Adrenal gland (tissue), 12 donors: ENCODE measurements around the gene MRAS. TPM values are rescaled to one million over a fixed set of nuclear protein-coding genes. Genes with fewer than 3 reads are reported as not detected.
"Not testable (repeated sequence)": the region's sequence is repeated elsewhere in the genome, so short reads cannot be mapped to it uniquely, and the experiment has no call there.

Source experiments
- DNase-seq, 7 donors: peaks; one replicate each; pipeline ENCODE4 v3.0.0-alpha.2; 2019 to 2020
- H3K27ac ChIP-seq, 5 donors: fragments of 200-600 bp; sonication (generic) in 4 of 5; 1 replicate in 3 of 5; 2 replicates in 2 of 5; pipeline versions ENCODE4 v1.5.1 to v1.8.0; 2016 to 2020; ENCODE audit warnings: mild to moderate bottlenecking in 1 of 5
- H3K27me3 ChIP-seq: fragments of 200-600 bp; 2 replicates; pipeline ENCODE4 v1.8.0; 2021
- H3K36me3 ChIP-seq, 2 donors: fragments of 200-600 bp; replicated peaks in 1 of 2; 1 replicate in 1 of 2; 2 replicates in 1 of 2; pipeline versions ENCODE4 v1.5.1 to v1.8.0; 2018 to 2022
- H3K4me1 ChIP-seq, 2 donors: fragments of 200-600 bp; replicated peaks in 1 of 2; 1 replicate in 1 of 2; 2 replicates in 1 of 2; pipeline versions ENCODE4 v1.5.1 to v1.8.0; 2018 to 2021
- H3K4me3 ChIP-seq, 4 donors: fragments of 200-600 bp; sonication (generic) in 3 of 4; one replicate each; pipeline ENCODE4 v1.5.1; 2016 to 2018
- H3K9me3 ChIP-seq, 3 donors: fragments of 200-600 bp; sonication (generic) in 1 of 3; replicated peaks in 1 of 3; 1 replicate in 2 of 3; 2 replicates in 1 of 3; pipeline versions ENCODE4 v1.5.1 to v1.8.0; 2016 to 2021
- CTCF ChIP-seq, 6 experiments: fragments of 450-650 bp in 4 of 6; fragments of 200-600 bp in 2 of 6; sonication (generic) in 1 of 6; IDR thresholded peaks; 1 replicate in 5 of 6; 2 replicates in 1 of 6; pipeline versions ENCODE4 v1.5.1 to v1.8.0; 2016 to 2021; ENCODE audit warnings: antibody characterized with exemption in 6 of 6, mild to moderate bottlenecking in 2 of 6, moderate library complexity in 1 of 6
- POLR2A ChIP-seq, 2 donors: fragments of 450-650 bp; IDR thresholded peaks; one replicate each; pipeline ENCODE4 v1.6.1; 2017; ENCODE audit warnings: antibody characterized with exemption in 2 of 2, mild to moderate bottlenecking in 2 of 2, moderate library complexity in 1 of 2
- WGBS, 4 donors: extraction: QIAGEN DNeasy Blood & Tissue Kit in 2 of 4; methylation state at CpG; one replicate each; pipeline versions ENCODE4 v1.1.5 to v1.1.7; 2013 to 2017; 5-methylcytosine and 5-hydroxymethylcytosine counted together
- intact Hi-C, 2 donors: fragments of 100-400 bp; cut with DNase I; formaldehyde crosslinking; loops; one replicate each; pipeline versions ENCODE4 v1.14.1 to v1.15.0; 2022 to 2023
- polyA plus RNA-seq, 3 donors: library from polyadenylated mRNA; stranded (reverse); fragments of 200-250 nt in 2 of 3; fragments of 350-450 nt in 1 of 3; fragmentation: Illumina TruSeq in 1 of 3; extraction: RNeasy Lipid Tissue Mini Kit (QIAGEN cat#74804) in 1 of 3; gene quantifications; one replicate each; pipeline ENCODE4 v1.2.3, GENCODE V29; 2013 to 2014
- total RNA-seq, 9 donors: library from RNA; depleted of rRNA in 4 of 9; stranded (reverse); fragments of >200 nt in 4 of 9; fragments of 120-200 nt in 1 of 9; fragmentation: NEBNext Ultra II Directional in 1 of 9; extraction: Animal tissue kit (Norgen Biotek cat#: 25700) in 1 of 9; gene quantifications; one replicate each; pipeline versions ENCODE4 v1.1.0 to v1.2.4, GENCODE V29; 2013 to 2023
- donor health status: healthy with polysubstance abuse.
- donor health status: Bipolar disorder and iron deficiency.
- donor health status: DM: yes; HTN: yes; CAD: no.
- donor health status: DM: no; HTN: no; CAD: no.
- donor health status: DM: no; HTN: no; CAD: no.
- donor health status: DM: yes; HTN: yes; CAD: no.

Gene MRAS
- total and polyA plus RNA-seq, 12 donors: 47.9 to 337 (median 109) TPM

GRCh38 chr3:138452436-138452835 is 104.1 kb downstream of the MRAS start:
- no peak for DNase-seq

GRCh38 chr3:138453940-138454339 is 105.6 kb downstream of the MRAS start:
- H3K27me3 ChIP-seq, H3K27ac ChIP-seq, DNase-seq, H3K4me3 ChIP-seq, H3K36me3 ChIP-seq, H3K4me1 ChIP-seq, intact Hi-C loops, H3K9me3 ChIP-seq: not testable (repeated sequence)
- 67 to 92% (median 79%) methylated on average over 7 to 8 of the region's 8 CpGs for WGBS, 4 donors

More at GRCh38 chr3:138452436-138452835, 104.1 kb downstream of the MRAS start:
- Histone ChIP-seq H3K4me3 (no peak overlapping the region), H3K27ac (no peak overlapping the region), H3K36me3 (no peaks in the 10 kb centered on the region), H3K9me3 (no peaks in the 10 kb centered on the region), H3K4me1 (no peaks in the 10 kb centered on the region), H3K27me3 (no peaks in the 10 kb centered on the region)
- TF ChIP-seq CTCF (IDR thresholded peaks at IDR 0.05) (no peak), POLR2A (IDR thresholded peaks at IDR 0.05) (no peak)
- intact Hi-C loops: no loop called here
- WGBS, 4 donors: 58 to 75% (median 70%) methylated on average over 2 to 6 of the region's 6 CpGs

Other genes with a start within 250 kb of the MRAS start
- gene DZIP1L, start 233.0 kb upstream of the MRAS start, total RNA-seq: 10 to 100 TPM in 1 of 9 donors, 1 to 10 TPM in 8; 1.6 to 13.7 (median 4.8) TPM
- 1 to 10 TPM; 1.2 to 7.3 (median 5.5) TPM for gene DZIP1L, start 233.0 kb upstream of the MRAS start, polyA plus RNA-seq
- not detected for gene A4GNT, start 216.2 kb upstream of the MRAS start, total RNA-seq
- gene A4GNT, start 216.2 kb upstream of the MRAS start, polyA plus RNA-seq: not detected
- gene DBR1, start 173.7 kb upstream of the MRAS start, total RNA-seq: 10 to 100 TPM in 7 of 9 donors, 1 to 10 TPM in 2; 9.0 to 18.8 (median 13.3) TPM
- 10 to 100 TPM in 1 of 3 donors, 1 to 10 TPM in 2; 5.6 to 14.5 (median 5.7) TPM for gene DBR1, start 173.7 kb upstream of the MRAS start, polyA plus RNA-seq
- gene ARMC8, start 161.3 kb upstream of the MRAS start, total RNA-seq: 100 to 1,000 TPM in 1 of 9 donors, 10 to 100 TPM in 8; 27.8 to 103 (median 44.1) TPM
- gene ARMC8, start 161.3 kb upstream of the MRAS start, polyA plus RNA-seq: 10 to 100 TPM; 17.3 to 52.4 (median 18.5) TPM
- 1 to 10 TPM in 2 of 9 donors, under 1 TPM in 2, not detected in 5; 0.46 to 1.9 (median 0.79) TPM for gene NME9, start 18.7 kb upstream of the MRAS start, total RNA-seq
- 1 to 10 TPM in 1 of 3 donors, under 1 TPM in 2; 0.46 to 2.6 (median 0.77) TPM for gene NME9, start 18.7 kb upstream of the MRAS start, polyA plus RNA-seq
- gene ESYT3, start 86.0 kb downstream of the MRAS start, total RNA-seq: under 1 TPM in 8 of 9 donors, not detected in 1; 0.14 to 0.78 (median 0.19) TPM
- gene ESYT3, start 86.0 kb downstream of the MRAS start, polyA plus RNA-seq: 1 to 10 TPM in 1 of 3 donors, under 1 TPM in 2; 0.16 to 1.2 (median 0.30) TPM
- gene CEP70, start 245.7 kb downstream of the MRAS start, total RNA-seq: 10 to 100 TPM in 8 of 9 donors, 1 to 10 TPM in 1; 7.8 to 26.9 (median 17.1) TPM
- gene CEP70, start 245.7 kb downstream of the MRAS start, polyA plus RNA-seq: 10 to 100 TPM in 2 of 3 donors, 1 to 10 TPM in 1; 7.9 to 19.1 (median 11.2) TPM